ENCODE results near the gene ZNF598. TPM values are rescaled to one million over a fixed set of nuclear protein-coding genes. Genes with fewer than 3 reads are reported as not detected.

Gene ZNF598
- polyA plus RNA-seq, 2 donors, result 27.9 to 36.4 TPM

DNA sequence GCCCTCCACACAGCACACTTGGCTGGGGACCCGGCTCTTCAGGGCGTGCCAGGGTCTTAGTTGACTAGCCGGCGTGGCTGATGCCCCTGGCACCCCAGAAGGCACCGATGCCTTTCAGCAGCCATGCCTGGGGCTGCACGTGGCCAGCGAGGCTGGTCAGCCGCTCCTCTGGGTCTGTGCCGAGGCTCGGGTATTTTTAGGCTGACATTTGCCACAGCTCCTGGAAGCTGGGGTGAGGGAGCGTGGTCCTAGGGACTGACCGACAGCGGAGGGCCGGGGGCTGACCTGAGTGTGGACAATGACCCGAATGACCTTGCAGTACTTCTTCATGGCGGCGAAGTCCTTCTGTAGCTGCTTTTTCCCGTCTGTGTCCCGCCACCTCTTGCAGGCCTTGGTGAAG, 59.1 kb downstream of the ZNF598 start:
- H3K9me3 ChIP-seq (ENCODE audit: control insufficient read depth in 2 of 2, insufficient read depth in 1 of 2, low read depth in 1 of 2, low read length in 1 of 2), result no peaks in the 10 kb centered on the region
- 65 to 75% methylated on average over 19 of the region's 19 CpGs for WGBS, 2 donors
- H3K4me1 ChIP-seq (ENCODE audit: control insufficient read depth in 2 of 2, insufficient read depth in 2 of 2, low read length in 1 of 2), result peaks cover 4 to 10% of the 10 kb centered on the region in 2 donors
- H3K27ac ChIP-seq (ENCODE audit: low read depth in 2 of 2, low read length in 1 of 2), result peak overlapping the region; percentile 38 to 45
- H3K27me3 ChIP-seq (ENCODE audit: control insufficient read depth in 1 of 2, insufficient read depth in 2 of 2, low read length in 2 of 2), result no peaks in the 10 kb centered on the region
- H3K36me3 ChIP-seq (ENCODE audit: control insufficient read depth in 2 of 2, insufficient read depth in 2 of 2, low read length in 1 of 2), result no peaks in the 10 kb centered on the region
- H3K4me3 ChIP-seq (ENCODE audit: low read depth in 1 of 2, low read length in 2 of 2), result no peak overlapping the region

- no peaks in the 10 kb centered on the region for H3K9me3 ChIP-seq (ENCODE audit: control insufficient read depth in 2 of 2, insufficient read depth in 1 of 2, low read depth in 1 of 2, low read length in 1 of 2)
- peaks cover 4 to 10% of the 10 kb centered on the region in 2 donors for H3K4me1 ChIP-seq (ENCODE audit: control insufficient read depth in 2 of 2, insufficient read depth in 2 of 2, low read length in 1 of 2)
- H3K27ac ChIP-seq (ENCODE audit: low read depth in 2 of 2, low read length in 1 of 2), result peak overlapping the region; percentile 38 to 45
- H3K36me3 ChIP-seq (ENCODE audit: control insufficient read depth in 2 of 2, insufficient read depth in 2 of 2, low read length in 1 of 2), result no peaks in the 10 kb centered on the region
- H3K27me3 ChIP-seq (ENCODE audit: control insufficient read depth in 1 of 2, insufficient read depth in 2 of 2, low read length in 2 of 2), result no peaks in the 10 kb centered on the region
- WGBS, 2 donors, result 47 to 52% methylated on average over 7 of the region's 7 CpGs
- no peak overlapping the region for H3K4me3 ChIP-seq (ENCODE audit: low read depth in 1 of 2, low read length in 2 of 2)
These were observed 59.6 kb downstream of the ZNF598 start for GRCh38 chr16:1950047-1950446.

- Histone ChIP-seq H3K27me3 (ENCODE audit: control insufficient read depth in 1 of 2, insufficient read depth in 2 of 2, low read length in 2 of 2) (no peaks in the 10 kb centered on the region), H3K27ac (ENCODE audit: low read depth in 2 of 2, low read length in 1 of 2) (peak overlapping the region in 1 of 2 donors; percentile 14), H3K4me3 (ENCODE audit: low read depth in 1 of 2, low read length in 2 of 2) (no peak overlapping the region), H3K9me3 (ENCODE audit: control insufficient read depth in 2 of 2, insufficient read depth in 1 of 2, low read depth in 1 of 2, low read length in 1 of 2) (no peaks in the 10 kb centered on the region), H3K4me1 (ENCODE audit: control insufficient read depth in 2 of 2, insufficient read depth in 2 of 2, low read length in 1 of 2) (peaks cover 4 to 10% of the 10 kb centered on the region in 2 donors), H3K36me3 (ENCODE audit: control insufficient read depth in 2 of 2, insufficient read depth in 2 of 2, low read length in 1 of 2) (no peaks in the 10 kb centered on the region)
- 82 to 91% methylated on average over 11 of the region's 11 CpGs for WGBS, 2 donors
These were observed 60.1 kb downstream of the ZNF598 start for GRCh38 chr16:1949507-1949906.

Other genes starting within 250 kb of the ZNF598 start
- 100 to 1,000 TPM in 1 of 2 donors, 10 to 100 TPM in 1; 51.0 to 102 TPM for gene NME3, start 238.3 kb downstream of the ZNF598 start, polyA plus RNA-seq
- gene EME2, start 237.0 kb downstream of the ZNF598 start, polyA plus RNA-seq, result 10 to 100 TPM in 1 of 2 donors, 1 to 10 TPM in 1; 6.6 to 23.0 TPM
- gene MRPS34, start 236.7 kb downstream of the ZNF598 start, polyA plus RNA-seq, result 100 to 1,000 TPM in 1 of 2 donors, 10 to 100 TPM in 1; 62.4 to 115 TPM
- 100 to 1,000 TPM in 1 of 2 donors, 10 to 100 TPM in 1; 69.1 to 126 TPM for gene SPSB3, start 227.2 kb downstream of the ZNF598 start, polyA plus RNA-seq
- 10 to 100 TPM; 41.5 to 57.8 TPM for gene NUBP2, start 226.9 kb downstream of the ZNF598 start, polyA plus RNA-seq
- gene IGFALS, start 216.1 kb downstream of the ZNF598 start, polyA plus RNA-seq, result under 1 TPM; 0.01 to 0.14 TPM
- gene HAGH, start 183.0 kb downstream of the ZNF598 start, polyA plus RNA-seq, result 10 to 100 TPM; 41.1 to 57.9 TPM
- 10 to 100 TPM; 26.6 to 40.5 TPM for gene FAHD1, start 182.6 kb downstream of the ZNF598 start, polyA plus RNA-seq
- under 1 TPM in 1 of 2 donors, not detected in 1; 0.08 TPM for gene MEIOB, start 137.7 kb downstream of the ZNF598 start, polyA plus RNA-seq
- 10 to 100 TPM in 1 of 2 donors, 1 to 10 TPM in 1; 8.0 to 16.3 TPM for gene HS3ST6, start 91.4 kb downstream of the ZNF598 start, polyA plus RNA-seq
- gene MSRB1, start 66.6 kb downstream of the ZNF598 start, polyA plus RNA-seq, result 10 to 100 TPM; 25.9 to 52.7 TPM
- under 1 TPM; 0.06 to 0.14 TPM for gene RPL3L, start 55.1 kb downstream of the ZNF598 start, polyA plus RNA-seq
- 100 to 1,000 TPM; 160 to 207 TPM for gene NDUFB10, start 50.3 kb downstream of the ZNF598 start, polyA plus RNA-seq
- gene RPS2, start 45.0 kb downstream of the ZNF598 start, polyA plus RNA-seq, result 1,000 to 10,000 TPM; 2,871 to 3,908 TPM
- gene RNF151, start 43.0 kb downstream of the ZNF598 start, polyA plus RNA-seq, result under 1 TPM; 0.06 to 0.20 TPM
- 10 to 100 TPM; 56.6 to 59.0 TPM for gene TBL3, start 37.8 kb downstream of the ZNF598 start, polyA plus RNA-seq
- 1 to 10 TPM; 2.7 to 9.3 TPM for gene NOXO1, start 28.4 kb downstream of the ZNF598 start, polyA plus RNA-seq
- 10 to 100 TPM; 13.1 to 23.1 TPM for gene GFER, start 25.6 kb downstream of the ZNF598 start, polyA plus RNA-seq
- gene SYNGR3, start 19.9 kb downstream of the ZNF598 start, polyA plus RNA-seq, result under 1 TPM; 0.06 to 0.36 TPM
- gene NPW, start 10.0 kb upstream of the ZNF598 start, polyA plus RNA-seq, result under 1 TPM; 0.22 to 0.53 TPM
- gene NHERF2, start 17.1 kb upstream of the ZNF598 start, polyA plus RNA-seq, result 10 to 100 TPM; 26.3 to 36.1 TPM
- gene NTHL1, start 38.0 kb upstream of the ZNF598 start, polyA plus RNA-seq, result 10 to 100 TPM; 15.1 to 16.2 TPM
- 10 to 100 TPM; 31.1 to 66.6 TPM for gene TSC2, start 38.2 kb upstream of the ZNF598 start, polyA plus RNA-seq
- gene PKD1, start 126.1 kb upstream of the ZNF598 start, polyA plus RNA-seq, result 10 to 100 TPM; 40.5 to 78.0 TPM
- 1 to 10 TPM; 1.1 to 4.7 TPM for gene RAB26, start 138.8 kb upstream of the ZNF598 start, polyA plus RNA-seq
- gene TRAF7, start 146.0 kb upstream of the ZNF598 start, polyA plus RNA-seq, result 10 to 100 TPM; 40.1 to 41.5 TPM
- gene CASKIN1, start 186.8 kb upstream of the ZNF598 start, polyA plus RNA-seq, result under 1 TPM; 0.29 to 0.81 TPM
- gene MLST8, start 195.6 kb upstream of the ZNF598 start, polyA plus RNA-seq, result 10 to 100 TPM; 27.8 to 38.3 TPM
- gene BRICD5, start 201.0 kb upstream of the ZNF598 start, polyA plus RNA-seq, result 1 to 10 TPM; 3.6 to 4.6 TPM
- gene PGP, start 205.0 kb upstream of the ZNF598 start, polyA plus RNA-seq, result 1 to 10 TPM; 7.1 to 7.7 TPM
- 10 to 100 TPM; 19.9 to 31.0 TPM for gene E4F1, start 213.8 kb upstream of the ZNF598 start, polyA plus RNA-seq
- gene DNASE1L2, start 226.6 kb upstream of the ZNF598 start, polyA plus RNA-seq, result 1 to 10 TPM in 1 of 2 donors, under 1 TPM in 1; 0.41 to 1.3 TPM
- 10 to 100 TPM; 58.7 to 62.9 TPM for gene ECI1, start 241.8 kb upstream of the ZNF598 start, polyA plus RNA-seq

Data from esophagus (tissue), 2 donors.